ENCODE results near the gene ALDH1B1.

DNA sequence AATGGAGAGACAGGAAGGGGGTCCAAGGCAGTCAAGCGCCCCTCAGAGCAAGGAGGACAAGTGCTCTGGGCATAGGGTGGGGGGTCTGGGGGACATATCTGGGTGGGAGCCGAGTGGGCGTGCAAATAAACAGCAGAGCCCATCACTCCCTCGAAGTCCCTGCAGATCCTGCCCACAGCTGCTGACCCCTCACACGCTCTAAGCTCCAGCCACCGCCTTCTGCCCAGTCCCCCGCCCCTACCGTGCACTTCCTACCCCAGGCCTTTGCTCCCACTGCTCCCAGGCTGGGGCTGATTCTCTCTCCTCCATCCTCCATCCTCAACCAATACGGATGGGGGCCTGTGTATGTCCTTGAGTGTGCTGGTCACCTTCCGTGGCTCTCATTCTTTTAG lies 16.9 kb upstream of the ALDH1B1 start:
- TF ChIP-seq CTCF (IDR thresholded peaks at IDR 0.05; ENCODE audit: insufficient read depth, low read length, poor library complexity, severe bottlenecking) (no peak), EZH2phosphoT487 (conservative IDR thresholded peaks at IDR 0.05; ENCODE audit: low read length) (no peak)

All from SU-DHL-6 (cell line).